ENCODE measurements around the gene ZMIZ1. TPM values are rescaled to one million over a fixed set of nuclear protein-coding genes. Genes with fewer than 3 reads are reported as not detected.

The ZMIZ1 gene
- total RNA-seq, 1 donor from 2014 or later = 84.7 TPM

DNA sequence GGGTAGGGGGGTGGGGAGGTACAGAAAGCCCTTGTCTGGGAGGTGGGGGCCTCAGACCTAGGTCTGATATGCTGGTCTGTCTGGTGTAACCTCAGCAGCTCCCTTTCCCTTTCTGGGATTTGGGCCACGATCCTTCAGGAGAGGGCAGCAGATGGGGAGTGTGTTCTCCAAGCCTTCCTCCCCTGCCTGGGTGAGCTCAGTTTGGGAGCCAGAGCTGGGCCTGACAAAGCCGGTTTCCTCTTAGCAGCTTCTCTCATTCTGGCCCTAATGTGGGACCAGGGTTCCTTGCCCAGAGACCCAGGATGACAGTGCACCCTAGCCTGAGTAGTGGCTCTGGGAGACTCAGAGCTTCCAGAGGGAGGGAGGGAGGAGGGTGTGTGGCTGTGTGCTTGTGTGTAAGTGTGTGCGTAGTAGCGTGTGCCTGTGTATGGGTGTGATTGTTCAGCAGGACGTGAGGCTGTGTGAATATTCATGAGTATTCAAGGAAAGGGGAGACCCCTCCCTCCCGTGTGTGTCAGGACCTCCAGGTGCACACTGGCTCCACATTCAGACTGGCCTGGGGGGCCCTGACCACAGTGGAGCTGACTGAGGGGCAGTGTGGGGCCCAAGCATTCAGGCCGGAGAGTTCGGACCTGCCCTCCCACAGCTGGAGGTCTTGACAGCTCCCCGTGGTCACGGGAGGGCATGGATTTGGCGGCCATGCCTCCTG is 96.5 kb downstream of the ZMIZ1 start:
- Histone ChIP-seq H3K9me3 (no peaks in the 10 kb centered on the region), H3K27ac (peak overlapping the region; percentile 13), H3K4me1 (peaks cover 14% of the 10 kb centered on the region), H3K36me3 (peaks cover 56% of the 10 kb centered on the region), H3K4me3 (no peak overlapping the region), H3K27me3 (no peaks in the 10 kb centered on the region)
- intact Hi-C loops (cut with DNase I) = no loop called here
- ATAC-seq (no peak), DNase-seq (no peak)
- TF ChIP-seq, protein P1, sequence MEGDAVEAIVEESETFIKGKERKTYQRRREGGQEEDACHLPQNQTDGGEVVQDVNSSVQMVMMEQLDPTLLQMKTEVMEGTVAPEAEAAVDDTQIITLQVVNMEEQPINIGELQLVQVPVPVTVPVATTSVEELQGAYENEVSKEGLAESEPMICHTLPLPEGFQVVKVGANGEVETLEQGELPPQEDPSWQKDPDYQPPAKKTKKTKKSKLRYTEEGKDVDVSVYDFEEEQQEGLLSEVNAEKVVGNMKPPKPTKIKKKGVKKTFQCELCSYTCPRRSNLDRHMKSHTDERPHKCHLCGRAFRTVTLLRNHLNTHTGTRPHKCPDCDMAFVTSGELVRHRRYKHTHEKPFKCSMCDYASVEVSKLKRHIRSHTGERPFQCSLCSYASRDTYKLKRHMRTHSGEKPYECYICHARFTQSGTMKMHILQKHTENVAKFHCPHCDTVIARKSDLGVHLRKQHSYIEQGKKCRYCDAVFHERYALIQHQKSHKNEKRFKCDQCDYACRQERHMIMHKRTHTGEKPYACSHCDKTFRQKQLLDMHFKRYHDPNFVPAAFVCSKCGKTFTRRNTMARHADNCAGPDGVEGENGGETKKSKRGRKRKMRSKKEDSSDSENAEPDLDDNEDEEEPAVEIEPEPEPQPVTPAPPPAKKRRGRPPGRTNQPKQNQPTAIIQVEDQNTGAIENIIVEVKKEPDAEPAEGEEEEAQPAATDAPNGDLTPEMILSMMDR (IDR thresholded peaks at IDR 0.05) = no peak

DNA sequence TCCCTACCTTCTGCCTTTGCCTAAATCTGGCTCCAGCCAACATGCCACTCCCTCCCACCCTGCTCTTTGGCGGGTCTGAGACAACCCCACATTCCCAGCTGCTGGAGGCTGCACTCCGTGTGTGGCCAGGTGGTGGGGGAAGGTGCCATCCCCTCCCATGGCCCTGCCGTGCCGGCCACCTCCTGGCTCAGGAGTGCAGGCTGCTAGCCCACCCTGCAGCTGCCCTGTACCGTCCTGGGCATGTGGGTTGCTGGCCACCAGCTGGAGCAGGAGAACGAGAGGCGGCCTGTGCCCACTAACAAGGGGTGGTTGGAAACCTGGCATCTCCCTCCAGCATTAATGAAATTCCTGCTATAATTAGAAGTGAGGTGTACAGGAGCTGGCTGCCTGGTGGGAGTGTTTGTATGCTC is 97.6 kb downstream of the ZMIZ1 start:
- no peak overlapping the region for H3K4me3 ChIP-seq
- H3K4me1 ChIP-seq = peaks cover 10% of the 10 kb centered on the region
- no peaks in the 10 kb centered on the region for H3K27me3 ChIP-seq
- no peak for DNase-seq
- H3K36me3 ChIP-seq = peaks cover 61% of the 10 kb centered on the region
- H3K9me3 ChIP-seq = no peaks in the 10 kb centered on the region
- intact Hi-C loops (cut with DNase I) = no loop called here
- H3K27ac ChIP-seq = no peak overlapping the region
- TF ChIP-seq, protein P1 (IDR thresholded peaks at IDR 0.05) = no peak
- no peak for ATAC-seq

DNA sequence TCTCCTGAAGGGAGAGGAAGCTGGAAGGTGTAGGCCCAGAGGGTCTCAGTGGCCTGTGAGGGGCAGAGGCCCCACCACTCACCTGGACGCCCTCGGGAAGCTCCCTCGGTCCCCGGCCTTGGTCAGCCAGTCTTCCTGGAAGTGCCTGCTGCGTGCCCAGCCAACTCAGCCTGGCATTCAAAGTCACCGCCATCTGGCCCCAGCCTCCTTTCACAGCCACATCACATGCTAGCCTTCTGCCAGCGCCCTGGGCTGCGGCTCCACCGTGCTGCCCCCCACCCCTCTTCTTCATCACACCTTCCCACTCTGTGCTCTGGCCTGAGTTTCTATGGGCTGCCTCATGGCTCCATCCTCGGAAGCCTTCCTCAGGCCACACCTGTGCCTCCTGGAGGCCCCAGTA is 98.0 kb downstream of the ZMIZ1 start:
- DNase-seq = no peak
- Histone ChIP-seq H3K27me3 (no peaks in the 10 kb centered on the region), H3K4me3 (no peak overlapping the region), H3K27ac (no peak overlapping the region), H3K9me3 (no peaks in the 10 kb centered on the region), H3K4me1 (peaks cover 10% of the 10 kb centered on the region), H3K36me3 (peaks cover 62% of the 10 kb centered on the region)
- TF ChIP-seq, protein P1 (IDR thresholded peaks at IDR 0.05) = no peak
- intact Hi-C loops (cut with DNase I) = no loop called here
- no peak for ATAC-seq

DNA sequence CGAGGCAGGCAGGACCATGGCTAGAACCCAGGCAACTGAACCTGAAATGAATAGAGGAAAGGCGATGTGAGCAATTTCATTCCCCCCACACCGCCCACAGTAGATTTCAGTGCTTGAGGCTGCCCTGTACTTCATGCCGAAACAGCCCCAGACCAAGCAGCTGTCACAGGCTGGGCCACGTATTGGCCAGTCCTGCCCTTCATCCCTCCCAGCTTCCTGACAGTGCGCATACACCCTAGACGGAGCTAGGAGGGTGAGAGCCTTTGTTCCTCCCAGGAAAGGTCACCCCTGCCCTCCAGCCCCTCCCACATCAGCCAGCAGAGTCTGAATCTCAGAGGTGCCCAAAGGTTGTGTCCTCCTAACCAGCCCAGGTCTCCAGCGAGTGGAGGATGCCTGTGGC is 98.8 kb downstream of the ZMIZ1 start:
- no peaks in the 10 kb centered on the region for H3K9me3 ChIP-seq
- TF ChIP-seq, protein P1 (IDR thresholded peaks at IDR 0.05) = no peak
- no peak overlapping the region for H3K4me3 ChIP-seq
- DNase-seq = no peak
- ATAC-seq = no peak
- intact Hi-C loops (cut with DNase I) = no loop called here
- peaks cover 9% of the 10 kb centered on the region for H3K4me1 ChIP-seq
- H3K27me3 ChIP-seq = no peaks in the 10 kb centered on the region
- H3K27ac ChIP-seq = no peak overlapping the region
- peaks cover 54% of the 10 kb centered on the region for H3K36me3 ChIP-seq

DNA sequence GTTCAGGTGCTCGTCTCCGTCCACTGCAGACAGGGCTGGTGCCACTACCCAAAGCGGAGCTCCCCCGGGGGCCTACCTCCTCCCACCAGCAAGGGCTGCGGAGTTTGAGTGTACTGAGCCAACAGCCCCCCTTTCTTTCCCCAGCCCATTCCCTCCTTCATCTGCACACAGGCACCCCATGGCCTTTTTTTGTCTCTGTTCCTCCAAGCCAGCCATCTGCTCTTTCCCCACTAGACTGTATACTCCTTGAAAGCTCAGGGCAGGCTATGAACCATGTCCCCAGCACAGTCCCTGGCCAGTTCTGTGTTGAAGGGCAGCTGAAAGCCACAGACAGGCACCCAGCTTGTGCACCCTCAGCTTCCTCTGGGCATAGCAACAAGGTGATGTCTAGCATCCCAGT is 99.4 kb downstream of the ZMIZ1 start:
- peaks cover 47% of the 10 kb centered on the region for H3K36me3 ChIP-seq
- peaks cover 3% of the 10 kb centered on the region for H3K4me1 ChIP-seq
- H3K27ac ChIP-seq = no peak overlapping the region
- intact Hi-C loops (cut with DNase I) = no loop called here
- H3K4me3 ChIP-seq = no peak overlapping the region
- no peak for ATAC-seq
- no peak for DNase-seq
- H3K27me3 ChIP-seq = no peaks in the 10 kb centered on the region
- TF ChIP-seq, protein P1 (IDR thresholded peaks at IDR 0.05) = no peak
- no peaks in the 10 kb centered on the region for H3K9me3 ChIP-seq
